GM18868 (cell line): ENCODE results near the gene HMCN1.

ENCODE experiments used
- ATAC-seq: cut with Tn5 transposase; IDR thresholded peaks from one replicate; pipeline ENCODE4 v1.9.1; 2021; ENCODE audit warnings: mild to moderate bottlenecking, moderate library complexity; ENCODE audit not compliant: unreplicated experiment

HMCN1 gene

DNA sequence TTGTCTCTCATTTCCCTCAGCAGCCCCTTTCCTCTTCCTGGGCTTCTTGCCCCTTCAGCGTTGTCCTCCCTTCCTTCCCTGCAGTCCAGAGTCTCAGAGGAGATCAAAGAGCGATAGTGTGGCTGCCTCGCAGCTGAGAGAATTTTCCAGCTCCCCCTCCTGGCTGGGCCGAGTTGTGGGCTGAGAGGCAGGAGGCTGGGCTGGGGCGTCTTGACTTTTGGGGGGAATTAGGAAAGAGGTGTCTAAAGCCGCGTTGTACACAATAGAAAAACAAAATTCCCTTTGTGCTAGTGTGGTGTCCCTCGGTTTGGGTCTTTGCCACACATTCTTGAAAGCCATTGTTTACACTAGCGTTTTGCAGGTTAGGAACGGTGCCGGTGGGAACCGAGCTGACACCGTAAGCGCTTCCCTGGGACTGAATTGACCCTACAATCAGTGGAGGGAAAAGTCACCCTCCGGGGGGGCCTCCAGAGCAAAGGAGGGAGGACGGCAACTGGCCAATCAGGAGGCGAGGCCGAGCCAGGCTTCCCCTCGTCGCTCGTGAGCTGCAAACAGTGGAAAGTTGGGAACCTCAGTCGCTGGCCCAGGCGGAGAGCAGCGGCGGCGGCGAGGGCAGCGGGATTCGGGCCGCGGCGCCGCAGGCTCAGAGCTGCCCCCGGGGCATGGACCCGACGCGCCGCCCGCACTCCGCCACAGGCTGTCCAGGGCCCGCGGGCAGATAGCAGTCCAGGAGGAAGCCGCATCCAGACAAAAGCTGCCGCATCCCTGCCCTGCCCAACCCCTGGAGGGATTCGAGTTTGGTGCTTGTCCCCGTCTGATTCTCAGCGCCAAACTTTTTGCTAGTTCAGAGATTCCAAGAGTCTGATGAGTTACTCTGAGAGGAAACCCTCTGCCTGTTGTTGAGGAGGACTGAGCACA is at the start of gene HMCN1:
TSS of gene HMCN1 (plus strand) at position 574 of the 918 bp plus-strand sequence. CDS start 389 bp downstream, outside the sequence.
- no peak for ATAC-seq

DNA sequence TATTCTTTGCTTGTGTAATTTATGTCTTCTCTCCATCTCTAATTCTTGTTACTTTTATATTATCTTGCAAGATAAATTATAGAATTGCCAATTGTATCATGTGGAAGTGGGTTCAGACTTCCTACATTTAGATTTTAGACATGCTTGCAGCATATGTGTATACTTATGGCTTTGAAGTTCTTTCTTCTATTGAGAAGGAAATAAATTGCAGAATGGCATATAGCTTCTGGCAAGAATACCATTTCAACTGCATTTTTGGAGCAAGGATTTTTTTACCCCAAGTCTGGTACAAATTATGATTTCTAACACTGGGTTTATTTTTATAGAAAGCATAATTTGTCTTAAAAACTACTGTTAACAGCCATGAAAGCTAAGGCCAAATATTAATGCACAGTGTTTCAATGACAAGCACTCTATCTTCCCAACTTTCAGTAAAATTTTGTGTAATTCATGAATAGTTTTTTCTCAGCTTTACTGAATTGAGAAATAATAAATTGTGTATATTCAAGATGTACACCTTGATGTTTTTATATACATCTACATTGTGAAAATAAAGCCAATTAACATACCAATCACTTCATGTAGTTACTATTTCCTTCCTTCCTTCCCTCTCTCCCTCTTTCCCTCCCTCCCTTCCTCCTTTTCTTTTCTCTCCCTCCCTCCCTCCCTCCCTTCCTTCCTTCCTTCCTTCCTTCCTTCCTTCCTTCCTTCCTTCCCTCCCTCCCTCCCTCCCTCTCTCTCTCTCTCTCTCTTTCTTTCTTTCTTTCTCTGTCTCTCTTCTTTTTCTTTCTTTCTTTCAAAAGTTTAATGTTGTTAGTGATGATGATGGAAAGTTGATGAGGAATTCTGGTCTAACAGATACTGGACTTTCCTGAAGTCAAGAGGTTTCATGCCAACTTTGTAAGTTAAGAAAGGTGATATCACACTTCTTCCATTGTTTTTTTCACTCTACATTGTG is 47.1 kb upstream of the HMCN1 start:
- ATAC-seq, result no peak

DNA sequence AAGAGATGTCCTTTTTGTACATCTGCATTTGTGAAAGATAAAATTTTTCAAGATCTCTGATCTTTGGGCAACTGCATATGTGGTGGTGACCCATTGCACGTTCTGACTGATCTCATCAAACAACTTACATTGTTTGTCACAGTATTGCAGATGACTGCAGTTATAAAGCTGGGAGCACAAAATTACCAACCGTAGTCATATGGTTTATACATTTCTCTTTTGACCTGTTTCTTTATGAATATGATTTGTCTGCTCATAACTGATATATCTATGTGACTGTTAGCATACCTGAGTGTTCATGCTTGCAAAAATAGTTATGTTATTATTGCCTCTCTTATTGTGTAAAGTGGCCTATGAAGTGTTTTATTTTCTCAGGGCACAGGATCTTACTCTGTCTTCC is 43.7 kb upstream of the HMCN1 start:
- ATAC-seq, result no peak

DNA sequence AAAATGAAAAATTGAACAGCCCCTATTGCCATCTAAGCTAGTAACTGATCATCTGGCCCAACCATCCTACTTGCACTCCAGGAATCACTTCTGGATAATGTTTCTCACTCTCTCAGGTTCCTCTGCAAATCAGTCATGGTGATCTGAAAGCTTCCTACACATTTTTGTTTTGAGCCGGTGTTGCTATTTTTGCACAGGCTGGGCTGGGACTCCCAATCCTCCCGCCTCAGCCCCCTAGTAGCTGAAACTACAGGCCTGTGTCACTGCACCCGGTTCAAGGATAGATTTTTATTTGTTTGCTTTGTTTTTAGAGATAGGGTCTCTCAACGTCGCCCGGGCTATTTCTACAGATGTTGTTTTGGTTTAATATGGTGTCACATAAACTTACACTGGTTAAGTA is 40.5 kb upstream of the HMCN1 start:
- ATAC-seq, result peak; percentile 17

DNA sequence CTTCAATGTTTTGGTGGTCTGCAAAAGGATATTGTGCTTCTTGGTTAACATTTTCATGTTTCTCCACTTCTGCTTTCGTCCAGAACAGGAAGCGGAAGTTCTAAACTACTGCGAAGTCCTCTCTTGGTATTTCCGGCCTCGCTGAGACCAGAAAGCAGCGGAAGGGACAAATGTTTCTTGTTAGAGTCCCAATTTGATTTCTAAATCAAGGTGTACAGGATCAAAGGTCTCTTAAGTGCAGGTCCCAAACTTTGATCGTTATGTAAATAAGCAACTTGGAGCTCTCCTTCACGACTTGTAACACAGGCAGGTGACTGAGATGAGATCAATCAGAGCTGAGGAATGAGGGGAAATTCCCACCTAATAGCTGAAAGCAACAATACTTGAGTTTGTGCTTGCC is 40.1 kb upstream of the HMCN1 start:
- ATAC-seq, result peak; percentile 92

DNA sequence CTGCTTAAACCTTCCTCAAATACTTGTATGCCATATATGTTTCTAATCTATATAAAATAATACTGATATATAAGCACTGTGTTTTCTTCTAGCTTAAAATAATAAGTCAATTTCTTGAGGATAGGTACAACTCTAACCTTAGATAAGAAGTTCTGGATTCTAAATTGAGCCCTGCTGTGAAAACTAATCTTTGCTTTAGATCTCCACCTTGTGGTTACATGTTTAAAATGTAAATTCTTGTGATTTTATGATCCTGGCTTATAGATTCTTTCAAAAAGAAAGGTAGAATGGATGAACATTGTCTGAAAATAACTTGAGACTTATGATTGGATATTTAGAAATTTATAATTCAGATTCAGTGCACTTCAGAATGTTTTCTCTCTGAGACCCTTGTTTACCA is 38.9 kb upstream of the HMCN1 start:
- no peak for ATAC-seq

DNA sequence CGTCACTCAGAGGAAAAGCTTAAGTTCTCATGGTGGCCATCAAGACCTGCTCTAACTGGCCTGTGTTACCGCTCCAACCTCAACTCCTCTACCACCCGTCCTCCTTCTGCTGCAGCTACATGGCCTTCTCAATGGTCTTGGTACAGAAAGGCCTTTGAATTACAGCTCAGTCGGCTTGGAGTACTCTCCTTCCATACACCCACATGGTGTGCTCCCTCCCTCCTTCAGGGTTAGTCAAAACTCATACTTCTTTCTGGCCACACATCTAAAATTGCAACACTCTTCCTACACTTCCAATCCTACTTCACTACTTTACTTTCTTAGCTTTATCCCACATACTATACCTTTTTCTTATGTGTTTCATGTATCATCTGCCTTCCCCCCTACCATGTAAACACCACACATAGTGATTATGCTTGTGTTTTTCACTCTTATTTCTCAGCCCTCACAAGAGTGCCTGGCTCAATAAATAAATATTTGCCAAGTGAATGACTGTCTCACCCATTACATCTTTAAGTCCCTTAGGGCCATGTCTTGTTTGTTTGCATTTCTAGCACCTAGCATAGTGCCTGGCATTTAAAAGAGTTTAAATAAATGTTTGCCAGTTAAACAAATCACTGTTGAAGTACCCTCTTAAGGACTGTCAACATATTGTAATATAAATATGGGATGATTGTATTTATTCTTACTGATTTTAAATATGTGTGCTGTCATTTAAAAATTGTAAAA is 37.6 kb upstream of the HMCN1 start:
- ATAC-seq, result no peak

DNA sequence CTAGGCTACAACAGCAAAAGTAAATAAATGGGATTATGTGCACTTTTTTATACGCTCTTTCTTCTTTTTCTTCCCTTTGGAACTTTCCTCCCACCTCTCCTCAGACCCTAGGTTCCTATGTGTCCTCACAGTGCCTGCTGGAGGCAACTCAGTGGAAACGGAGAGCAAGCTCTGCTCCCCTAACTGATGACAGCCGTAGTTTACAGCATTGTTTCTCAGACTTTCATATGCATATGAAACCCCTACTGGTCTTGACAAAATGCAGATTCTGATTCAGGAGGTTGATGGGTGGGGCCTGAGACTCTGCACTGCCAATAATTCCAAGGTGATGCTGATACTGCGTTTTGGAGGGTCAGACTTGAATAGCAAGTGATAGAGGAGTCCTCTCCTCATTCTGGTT is 34.3 kb upstream of the HMCN1 start:
- no peak for ATAC-seq

DNA sequence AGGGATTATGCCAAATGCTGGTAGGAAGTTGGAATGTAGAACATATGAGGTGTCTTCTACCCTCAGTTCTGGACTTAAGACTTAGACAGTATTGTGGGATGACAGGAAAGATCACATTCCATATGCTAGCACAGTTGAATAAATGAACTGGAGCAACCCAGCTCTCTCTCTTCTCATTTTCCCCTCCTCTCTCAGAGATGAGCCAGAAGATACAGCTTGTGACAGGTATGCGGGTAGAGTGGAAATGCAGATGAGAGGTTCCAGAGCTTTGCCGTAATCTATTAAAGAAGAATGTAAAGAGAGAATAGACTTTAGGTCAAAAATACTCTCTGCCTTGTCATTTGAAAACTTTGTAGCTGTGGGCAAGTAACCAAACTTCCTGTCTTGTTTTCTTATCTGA is 32.5 kb upstream of the HMCN1 start:
- ATAC-seq, result no peak

DNA sequence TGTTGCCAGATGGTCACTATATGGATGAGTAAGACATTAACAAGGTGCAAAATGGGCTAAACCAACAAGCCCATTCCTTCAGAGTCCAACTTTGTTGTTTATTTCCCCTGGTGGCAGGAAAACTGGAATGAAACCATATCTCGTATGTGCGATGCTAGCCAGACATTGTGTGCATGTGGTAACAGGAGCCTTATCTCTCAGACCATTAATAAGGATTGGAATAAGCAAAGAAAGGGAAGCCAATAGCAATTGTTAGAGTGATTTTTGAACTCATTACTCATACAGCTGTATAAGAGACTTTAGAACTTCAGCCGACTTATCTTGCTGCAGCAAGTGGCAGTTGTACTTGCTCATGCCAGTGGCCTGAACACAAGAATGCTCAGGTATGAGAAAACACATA is 30.0 kb upstream of the HMCN1 start:
- no peak for ATAC-seq

DNA sequence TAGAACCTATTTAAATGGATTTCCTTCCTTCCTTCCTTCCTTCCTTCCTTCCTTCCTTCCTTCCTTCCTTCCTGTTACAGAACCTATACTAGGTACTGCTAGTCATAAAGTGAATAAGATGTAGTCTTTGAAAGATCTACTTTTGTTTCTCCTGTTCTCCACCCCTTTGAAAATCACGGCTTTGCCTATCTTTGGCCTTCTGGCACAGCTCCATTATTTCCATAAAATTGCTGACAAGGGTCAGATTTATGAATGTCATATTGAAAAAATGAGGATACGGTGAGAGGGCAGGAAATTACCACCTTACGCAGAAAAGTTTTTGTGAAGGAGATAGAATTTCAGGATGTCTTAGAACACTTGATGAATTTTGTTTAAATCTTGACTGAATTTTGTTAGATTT is 18.1 kb upstream of the HMCN1 start:
- ATAC-seq, result no peak

DNA sequence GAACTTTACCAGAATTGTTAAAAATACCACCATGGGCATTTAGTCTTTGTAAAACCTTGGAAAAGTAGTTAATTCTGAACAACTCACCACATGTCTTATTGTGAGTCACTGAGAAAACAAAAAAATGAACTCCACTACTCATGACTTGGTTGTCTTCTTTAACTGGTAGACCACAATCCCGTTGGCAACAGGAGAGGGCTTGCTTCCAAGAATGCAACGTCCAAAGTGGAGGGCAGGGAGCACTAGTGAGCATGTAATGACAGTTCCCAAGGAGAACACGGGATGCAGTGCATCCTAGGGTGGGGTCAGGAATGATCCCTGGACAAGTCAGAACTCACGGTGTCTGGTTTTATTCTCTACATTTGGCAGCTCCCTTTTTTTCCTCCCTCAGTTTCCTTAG is 15.2 kb upstream of the HMCN1 start:
- no peak for ATAC-seq

DNA sequence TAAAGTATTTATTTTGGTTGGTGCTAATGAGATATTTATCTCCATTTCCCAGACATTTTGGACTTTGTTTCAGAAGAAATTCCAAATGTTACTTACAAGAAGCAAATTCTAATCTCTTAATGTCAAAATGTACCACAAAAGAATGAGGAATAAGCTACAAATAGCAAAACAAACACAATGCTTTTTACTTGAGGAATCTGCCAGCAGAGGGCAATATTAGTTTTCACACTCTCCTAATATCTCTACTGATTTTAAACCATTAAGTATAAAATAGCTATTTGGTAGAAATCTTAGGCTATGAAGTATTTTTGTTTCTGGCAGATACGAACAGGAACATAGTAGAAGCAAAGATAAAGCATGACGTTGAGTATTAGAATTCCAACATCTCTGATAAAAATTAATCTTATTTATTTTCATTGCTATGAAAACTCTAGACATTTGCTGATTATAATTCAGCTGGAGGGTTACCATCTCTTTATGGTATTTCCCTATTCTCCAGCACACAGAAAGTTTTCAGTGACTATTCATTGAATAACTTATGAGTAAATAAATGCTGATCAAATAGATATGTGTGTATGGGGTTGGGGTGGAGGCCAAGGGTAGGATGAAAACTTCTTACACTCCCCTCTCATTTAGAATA is 13.4 kb upstream of the HMCN1 start:
- ATAC-seq, result no peak

DNA sequence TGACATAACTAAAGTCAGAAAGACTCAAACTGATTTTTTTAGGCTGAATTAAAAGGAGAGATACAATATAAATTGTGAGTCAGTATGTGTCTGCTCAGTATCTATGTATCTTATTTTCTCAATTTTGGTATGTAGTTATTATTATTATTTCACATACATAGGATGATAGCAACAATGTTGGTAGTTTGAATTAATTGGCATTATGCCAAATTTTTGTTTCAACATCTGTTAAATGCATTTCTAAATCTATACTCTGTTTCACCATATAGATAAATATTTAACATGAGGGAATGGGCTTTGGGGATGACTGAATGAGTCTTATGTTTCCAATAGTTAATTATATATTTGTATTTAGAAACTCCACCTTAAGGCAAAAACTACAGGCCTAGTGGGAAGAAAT is 12.6 kb upstream of the HMCN1 start:
- no peak for ATAC-seq

DNA sequence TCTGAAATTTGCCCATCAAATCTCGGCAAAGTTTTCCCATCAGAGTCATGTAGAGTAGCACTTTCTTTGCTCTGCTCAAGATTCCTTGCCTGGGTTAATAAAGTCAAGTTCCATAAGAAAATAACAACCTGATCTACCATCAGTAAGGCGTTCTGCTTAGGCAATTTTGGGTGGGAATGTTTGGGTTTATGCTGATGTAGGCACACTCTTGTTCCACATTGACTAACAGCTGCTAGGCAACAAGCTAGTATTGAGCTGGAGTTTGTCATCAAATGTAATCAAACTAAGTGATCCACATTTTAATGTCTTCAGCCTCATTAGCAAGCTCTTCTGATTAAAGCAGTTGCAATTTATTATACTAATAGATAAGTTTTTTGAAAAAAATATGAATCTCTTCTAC is 12.1 kb upstream of the HMCN1 start:
- ATAC-seq, result no peak

DNA sequence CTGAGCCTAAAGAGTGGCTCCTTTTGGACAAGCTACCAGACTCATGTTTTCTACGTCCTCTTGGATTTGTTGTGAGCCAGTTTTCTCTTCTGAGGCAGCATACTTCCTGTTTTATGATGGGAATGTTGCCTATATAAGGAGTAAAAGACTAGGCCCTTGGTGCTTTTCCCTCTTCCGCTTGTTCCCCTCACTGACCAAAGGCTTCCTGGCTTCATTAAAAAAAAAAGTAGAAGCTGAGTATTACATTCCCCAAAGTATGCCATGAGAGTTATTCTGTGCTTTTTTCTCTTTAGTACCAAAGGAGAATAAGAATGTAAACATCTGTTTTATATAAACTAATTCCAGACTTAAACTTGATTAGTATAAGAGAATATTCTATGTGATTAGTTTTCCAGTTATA is 6.5 kb upstream of the HMCN1 start:
- no peak for ATAC-seq

DNA sequence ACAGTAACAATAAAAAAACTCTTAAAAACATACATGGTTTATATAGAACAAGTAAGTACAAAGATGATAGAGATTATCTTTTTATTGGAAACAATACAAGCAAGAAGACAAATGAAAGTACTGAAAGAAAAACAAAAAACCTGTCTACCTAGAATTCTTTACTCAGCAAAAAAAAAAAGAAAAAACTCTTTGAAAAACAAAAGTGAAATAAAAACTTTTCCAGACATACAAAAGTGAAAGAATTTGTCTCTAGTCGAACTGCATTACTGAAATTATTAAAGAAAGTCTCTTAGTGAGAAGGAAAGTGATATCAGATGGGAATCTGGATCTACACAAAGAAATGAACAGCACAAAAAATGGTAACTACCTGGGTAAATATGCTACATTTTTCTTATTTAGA is 2.7 kb upstream of the HMCN1 start:
- ATAC-seq, result no peak

DNA sequence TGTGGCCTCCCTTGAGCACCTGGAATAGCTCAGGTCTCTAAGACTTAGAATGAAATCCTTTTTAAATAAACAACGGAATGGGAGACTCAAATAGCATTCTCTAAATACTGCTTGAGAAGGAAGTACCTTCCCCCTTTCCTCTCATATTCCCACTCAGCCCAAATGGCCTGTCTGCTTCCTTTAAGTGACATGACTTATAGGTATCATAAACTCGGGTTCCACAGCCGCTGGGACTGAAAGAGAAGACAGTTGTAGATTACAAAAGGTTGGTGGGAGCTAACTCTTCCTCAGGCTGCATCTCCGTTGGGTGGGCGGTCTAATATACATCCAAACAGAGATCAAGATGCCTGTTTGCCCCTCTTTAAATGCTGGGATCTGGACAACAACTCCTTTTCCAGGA is 1.2 kb upstream of the HMCN1 start:
- no peak for ATAC-seq

DNA sequence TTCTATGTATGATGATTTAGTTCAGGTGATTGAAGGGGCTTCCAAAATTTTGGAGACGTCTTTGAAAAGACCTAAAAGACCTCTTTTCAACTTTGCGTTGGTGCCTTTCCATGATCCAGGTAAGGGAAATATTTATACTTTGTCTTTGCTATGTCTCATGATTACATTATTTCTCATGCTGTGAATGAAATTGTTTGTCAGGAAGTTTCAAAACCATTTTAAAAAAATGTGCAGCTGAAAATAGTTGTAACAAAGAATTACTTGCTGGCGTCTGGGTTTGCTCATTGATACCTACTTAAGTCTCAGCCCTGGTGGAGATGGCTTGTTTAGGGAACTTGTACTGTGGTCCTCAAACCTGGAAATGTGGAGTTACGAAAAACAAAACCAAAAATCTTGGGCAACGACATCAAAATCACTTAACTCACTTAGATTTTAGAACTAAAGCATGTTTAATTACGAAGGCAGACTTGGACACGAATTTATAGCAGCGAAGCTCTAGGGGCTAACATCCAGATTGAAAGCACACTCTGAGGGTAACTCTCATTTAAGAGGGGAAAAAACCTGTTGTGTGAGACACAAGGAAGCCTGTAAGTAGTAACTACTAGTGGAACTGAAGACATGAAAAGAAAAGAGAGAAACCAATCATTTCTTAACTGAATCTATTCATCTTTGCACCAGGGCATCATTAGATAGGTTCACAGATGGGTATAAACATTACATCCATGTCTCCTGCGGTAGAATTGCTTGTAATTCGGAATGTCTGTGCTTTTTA is 924 bp downstream of the HMCN1 start:
- no peak for ATAC-seq

DNA sequence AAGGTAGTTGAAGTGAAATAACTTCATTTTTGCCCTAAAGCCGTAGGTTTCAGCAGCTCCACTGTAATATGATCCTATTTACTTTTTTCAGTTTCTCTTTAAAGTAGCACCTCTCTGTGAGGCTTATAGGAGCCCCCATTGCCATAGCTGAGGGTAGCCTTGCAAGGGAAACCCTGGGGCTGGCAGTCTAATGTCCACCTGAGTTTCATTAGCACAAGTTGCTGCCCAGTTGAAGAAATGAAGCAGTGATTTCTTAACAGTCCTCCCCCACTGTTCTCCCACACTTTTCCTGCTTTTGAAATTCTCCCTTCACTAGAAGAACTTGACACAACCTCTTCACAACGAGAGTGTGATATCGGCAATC is 1.5 kb downstream of the HMCN1 start:
- ATAC-seq, result no peak
